Fibroblast of the aortic adventitia (primary cell): Measurements from ENCODE around the gene LMAN1L. TPM values are rescaled to one million over a fixed set of nuclear protein-coding genes. Genes with fewer than 3 reads are reported as not detected.

Experiments
- DNase-seq: peaks from one replicate; pipeline ENCODE4 v3.0.0-alpha.2; 2010; ENCODE audit warnings: low read depth
- H3K4me3 ChIP-seq: 2 replicates; pipeline ENCODE4 v1.5.1; 2011; ENCODE audit warnings: low read depth, mild to moderate bottlenecking, control low read depth, low read length, moderate library complexity
- total RNA-seq: library from RNA; depleted of rRNA; stranded (reverse); fragments of >200 nt; gene quantifications from 2 replicates; pipeline ENCODE4 v1.2.3, GENCODE V29; 2012; ENCODE audit warnings: low replicate concordance
- TF ChIP-seq, protein P1 (sequence below): IDR thresholded peaks from 2 replicates; pipeline ENCODE4 v1.5.1; 2011; ENCODE audit warnings: mild to moderate bottlenecking, low read length, control low read depth, inconsistent platforms; ENCODE audit not compliant: insufficient read depth

The LMAN1L gene
- total RNA-seq, 1 donor = not detected

DNA sequence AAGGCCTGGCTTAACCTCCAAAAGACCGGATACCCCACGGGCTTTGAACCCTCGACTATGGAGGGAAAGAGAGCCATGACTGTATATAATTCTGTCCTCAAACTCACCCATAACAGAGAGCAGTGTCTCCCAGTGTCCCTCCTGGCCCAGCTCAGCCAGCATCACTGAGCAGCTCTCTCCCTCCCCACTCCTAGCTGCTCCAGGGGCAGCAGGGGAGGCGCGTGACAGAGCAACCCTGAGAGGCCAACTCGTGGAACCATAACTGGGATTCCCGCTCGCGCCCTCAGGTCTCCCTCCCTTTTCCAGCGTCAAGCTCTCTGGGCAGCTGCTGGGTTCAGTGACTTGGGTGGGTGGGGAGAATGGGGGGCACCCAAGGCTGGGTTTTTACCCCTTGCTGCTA is 13.2 kb downstream of the LMAN1L start:
- TF ChIP-seq, protein P1, sequence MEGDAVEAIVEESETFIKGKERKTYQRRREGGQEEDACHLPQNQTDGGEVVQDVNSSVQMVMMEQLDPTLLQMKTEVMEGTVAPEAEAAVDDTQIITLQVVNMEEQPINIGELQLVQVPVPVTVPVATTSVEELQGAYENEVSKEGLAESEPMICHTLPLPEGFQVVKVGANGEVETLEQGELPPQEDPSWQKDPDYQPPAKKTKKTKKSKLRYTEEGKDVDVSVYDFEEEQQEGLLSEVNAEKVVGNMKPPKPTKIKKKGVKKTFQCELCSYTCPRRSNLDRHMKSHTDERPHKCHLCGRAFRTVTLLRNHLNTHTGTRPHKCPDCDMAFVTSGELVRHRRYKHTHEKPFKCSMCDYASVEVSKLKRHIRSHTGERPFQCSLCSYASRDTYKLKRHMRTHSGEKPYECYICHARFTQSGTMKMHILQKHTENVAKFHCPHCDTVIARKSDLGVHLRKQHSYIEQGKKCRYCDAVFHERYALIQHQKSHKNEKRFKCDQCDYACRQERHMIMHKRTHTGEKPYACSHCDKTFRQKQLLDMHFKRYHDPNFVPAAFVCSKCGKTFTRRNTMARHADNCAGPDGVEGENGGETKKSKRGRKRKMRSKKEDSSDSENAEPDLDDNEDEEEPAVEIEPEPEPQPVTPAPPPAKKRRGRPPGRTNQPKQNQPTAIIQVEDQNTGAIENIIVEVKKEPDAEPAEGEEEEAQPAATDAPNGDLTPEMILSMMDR = no peak
- no peak overlapping the region for H3K4me3 ChIP-seq

GRCh38 chr15:74826364-74826819 is 13.8 kb downstream of the LMAN1L start, which contains the start of gene CPLX3:
Gene CPLX3 (plus strand): TSS chr15:74826627. CDS start chr15:74826704, 77 bp downstream.
- no peak for DNase-seq
- TF ChIP-seq, protein P1 = no peak
- H3K4me3 ChIP-seq = no peak within 1 kb of the TSS

More for the DNA sequence above, 13.2 kb downstream of the LMAN1L start:
- DNase-seq = no peak

DNA sequence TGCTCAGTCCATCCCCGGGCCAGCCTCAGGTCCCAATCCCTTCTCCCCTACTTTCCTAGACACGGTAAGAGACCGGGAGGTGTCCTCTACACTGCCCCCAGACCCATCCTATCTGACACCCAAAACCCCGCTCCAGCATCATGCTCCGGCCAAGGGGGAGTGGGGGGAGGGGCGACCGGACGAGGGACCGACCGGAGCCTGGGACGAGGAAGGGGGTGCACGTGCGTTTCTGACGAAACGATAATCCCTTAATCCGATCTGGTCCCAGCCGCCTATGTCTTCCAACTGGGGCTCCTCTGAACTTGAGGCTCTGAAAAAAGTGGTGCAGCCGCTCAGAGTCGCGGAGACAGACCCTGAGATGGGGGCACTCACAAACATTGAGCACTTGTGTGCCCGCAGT is 14.3 kb downstream of the LMAN1L start:
- no peak for DNase-seq
- TF ChIP-seq, protein P1 = no peak
- no peak overlapping the region for H3K4me3 ChIP-seq

DNA sequence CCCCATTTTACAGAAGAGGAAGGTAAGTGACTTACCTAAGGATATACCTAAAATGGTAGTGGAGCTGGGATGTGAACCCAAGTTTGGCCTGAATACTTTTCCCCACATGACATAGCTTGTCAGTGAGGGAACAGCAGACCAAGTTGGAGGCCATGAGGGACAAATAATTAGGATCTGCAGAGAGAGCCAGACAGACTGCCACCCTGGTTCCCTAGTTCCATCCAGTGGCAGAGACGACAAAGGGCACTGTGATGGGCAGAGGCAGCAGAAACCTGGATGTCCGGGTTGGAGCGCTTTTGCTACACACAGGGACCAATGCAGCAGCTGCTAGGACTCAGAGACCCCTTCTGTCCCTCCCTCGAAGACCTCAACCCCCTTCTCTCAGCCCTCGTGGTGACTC is 15.0 kb downstream of the LMAN1L start:
- DNase-seq = no peak
- TF ChIP-seq, protein P1 = no peak
- H3K4me3 ChIP-seq = no peak overlapping the region

- DNase-seq = no peak
- H3K4me3 ChIP-seq = no peak overlapping the region
- TF ChIP-seq, protein P1 = no peak
These were observed 16.2 kb downstream of the LMAN1L start for GRCh38 chr15:74828835-74829234.

DNA sequence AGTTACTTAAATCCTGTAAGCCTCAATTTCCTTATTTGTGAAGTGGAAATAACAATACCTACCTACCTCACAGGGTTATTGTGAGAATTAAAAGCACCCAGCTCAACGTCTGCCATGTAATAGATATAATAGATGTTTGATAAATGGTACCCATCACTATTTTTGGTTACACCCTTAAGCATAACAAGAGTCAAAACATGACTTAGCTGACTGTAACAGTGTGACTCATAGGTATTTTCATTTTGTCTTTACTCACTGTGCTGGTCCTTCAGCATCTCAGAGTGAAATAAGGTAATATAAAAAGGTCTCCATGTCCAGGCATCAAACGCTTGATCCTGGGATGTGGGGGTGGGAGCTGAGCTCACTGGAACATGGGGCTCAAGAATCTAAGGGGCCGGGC is 16.9 kb downstream of the LMAN1L start:
- TF ChIP-seq, protein P1 = no peak

GRCh38 chr15:74829991-74830390 is 17.4 kb downstream of the LMAN1L start:
- DNase-seq = no peak
- H3K4me3 ChIP-seq = no peak overlapping the region
- TF ChIP-seq, protein P1 = no peak

More for the DNA sequence above, 16.9 kb downstream of the LMAN1L start:
- DNase-seq = peak; percentile 45
- no peak overlapping the region for H3K4me3 ChIP-seq
